Type B pancreatic cell (in vitro differentiated cells): Measurements from ENCODE around the gene RPL13A. TPM values are rescaled to one million over a fixed set of nuclear protein-coding genes. Genes with fewer than 3 reads are reported as not detected.
"Not testable (repeated sequence)": the region's sequence is repeated elsewhere in the genome, so short reads cannot be mapped to it uniquely, and the experiment has no call there.

Experiments
- DNase-seq: peaks from one replicate; pipeline ENCODE4 v3.0.0; 2021; ENCODE audit warnings: mixed read lengths; ENCODE audit not compliant: unreplicated experiment; ENCODE audit errors: extremely low spot score
- H3K27ac Mint-ChIP-seq: 2 replicates; pipeline ENCODE4 v1.8.0; 2021; ENCODE audit warnings: mild to moderate bottlenecking, mixed read lengths
- H3K27me3 Mint-ChIP-seq: 2 replicates; pipeline ENCODE4 v1.8.0; 2021; ENCODE audit warnings: mixed read lengths
- H3K36me3 Mint-ChIP-seq: 2 replicates; pipeline ENCODE4 v1.8.0; 2021; ENCODE audit warnings: mixed read lengths
- H3K4me1 Mint-ChIP-seq: one replicate; pipeline ENCODE4 v1.8.0; 2021; ENCODE audit warnings: mixed read lengths; ENCODE audit not compliant: unreplicated experiment
- H3K4me3 Mint-ChIP-seq: 2 replicates; pipeline ENCODE4 v1.8.0; 2021; ENCODE audit warnings: mild to moderate bottlenecking, mixed read lengths
- H3K9me3 Mint-ChIP-seq: 2 replicates; pipeline ENCODE4 v1.8.0; 2021; ENCODE audit warnings: mixed read lengths
- CTCF ChIP-seq: fragments of 200-600 bp; sonication (generic); conservative IDR thresholded peaks from 2 replicates; pipeline ENCODE4 v1.5.0; 2021; ENCODE audit warnings: antibody characterized with exemption, mild to moderate bottlenecking
- total RNA-seq: library from RNA; stranded (reverse); gene quantifications from 2 replicates; pipeline ENCODE4 v1.2.1, GENCODE V29; 2021; ENCODE audit warnings: low replicate concordance

RPL13A gene
- total RNA-seq, 1 donor from 2014 or later: 3,274 TPM

- peaks cover 9% of the 10 kb centered on the region for H3K36me3 Mint-ChIP-seq
- no peak for TF ChIP-seq CTCF
- peaks cover 2% of the 10 kb centered on the region for H3K27me3 Mint-ChIP-seq
- H3K27ac Mint-ChIP-seq: peak overlapping the region; percentile 97
- no peaks in the 10 kb centered on the region for H3K9me3 Mint-ChIP-seq
- peak overlapping the region; percentile 97 for H3K4me3 Mint-ChIP-seq
- DNase-seq: no peak
- H3K4me1 Mint-ChIP-seq: peaks cover 16% of the 10 kb centered on the region
Observed at GRCh38 chr19:49453757-49454240, 33.6 kb upstream of the RPL13A start.

- Mint-ChIP-seq H3K36me3 (peaks cover 9% of the 10 kb centered on the region), H3K27me3 (peaks cover 2% of the 10 kb centered on the region), H3K27ac (peak overlapping the region; percentile 5), H3K4me1 (peaks cover 10% of the 10 kb centered on the region), H3K9me3 (no peaks in the 10 kb centered on the region), H3K4me3 (peak overlapping the region; percentile 26)
- no peak for TF ChIP-seq CTCF
- no peak for DNase-seq
Observed at GRCh38 chr19:49455773-49456172, 31.6 kb upstream of the RPL13A start.

- H3K36me3 Mint-ChIP-seq: peaks cover 9% of the 10 kb centered on the region
- DNase-seq: no peak
- H3K27me3 Mint-ChIP-seq: peaks cover 2% of the 10 kb centered on the region
- peaks cover 7% of the 10 kb centered on the region for H3K4me1 Mint-ChIP-seq
- TF ChIP-seq CTCF: no peak
- peak overlapping the region; percentile 26 for H3K4me3 Mint-ChIP-seq
- H3K9me3 Mint-ChIP-seq: no peaks in the 10 kb centered on the region
- peak overlapping the region; percentile 5 for H3K27ac Mint-ChIP-seq
Observed at GRCh38 chr19:49456326-49456725, 31.1 kb upstream of the RPL13A start.

GRCh38 chr19:49458567-49458903 is 28.9 kb upstream of the RPL13A start:
- no peak for DNase-seq
- Mint-ChIP-seq H3K4me1 (no peaks in the 10 kb centered on the region), H3K9me3 (no peaks in the 10 kb centered on the region), H3K36me3 (peaks cover 4% of the 10 kb centered on the region), H3K4me3 (no peak overlapping the region), H3K27ac (no peak overlapping the region), H3K27me3 (no peaks in the 10 kb centered on the region)
- no peak for TF ChIP-seq CTCF

- Mint-ChIP-seq H3K4me1 (no peaks in the 10 kb centered on the region), H3K27me3 (no peaks in the 10 kb centered on the region), H3K36me3 (peaks cover 4% of the 10 kb centered on the region), H3K9me3 (no peaks in the 10 kb centered on the region), H3K27ac (no peak overlapping the region), H3K4me3 (no peak overlapping the region)
- no peak for TF ChIP-seq CTCF
- no peak for DNase-seq
Observed at GRCh38 chr19:49459388-49459787, 28.0 kb upstream of the RPL13A start.

- H3K27ac Mint-ChIP-seq, DNase-seq, H3K27me3 Mint-ChIP-seq, H3K4me1 Mint-ChIP-seq, H3K4me3 Mint-ChIP-seq, H3K36me3 Mint-ChIP-seq, H3K9me3 Mint-ChIP-seq: not testable (repeated sequence)
Observed at GRCh38 chr19:49461130-49461529, 26.3 kb upstream of the RPL13A start.
